ENCODE data around the gene NCOA7.

DNA sequence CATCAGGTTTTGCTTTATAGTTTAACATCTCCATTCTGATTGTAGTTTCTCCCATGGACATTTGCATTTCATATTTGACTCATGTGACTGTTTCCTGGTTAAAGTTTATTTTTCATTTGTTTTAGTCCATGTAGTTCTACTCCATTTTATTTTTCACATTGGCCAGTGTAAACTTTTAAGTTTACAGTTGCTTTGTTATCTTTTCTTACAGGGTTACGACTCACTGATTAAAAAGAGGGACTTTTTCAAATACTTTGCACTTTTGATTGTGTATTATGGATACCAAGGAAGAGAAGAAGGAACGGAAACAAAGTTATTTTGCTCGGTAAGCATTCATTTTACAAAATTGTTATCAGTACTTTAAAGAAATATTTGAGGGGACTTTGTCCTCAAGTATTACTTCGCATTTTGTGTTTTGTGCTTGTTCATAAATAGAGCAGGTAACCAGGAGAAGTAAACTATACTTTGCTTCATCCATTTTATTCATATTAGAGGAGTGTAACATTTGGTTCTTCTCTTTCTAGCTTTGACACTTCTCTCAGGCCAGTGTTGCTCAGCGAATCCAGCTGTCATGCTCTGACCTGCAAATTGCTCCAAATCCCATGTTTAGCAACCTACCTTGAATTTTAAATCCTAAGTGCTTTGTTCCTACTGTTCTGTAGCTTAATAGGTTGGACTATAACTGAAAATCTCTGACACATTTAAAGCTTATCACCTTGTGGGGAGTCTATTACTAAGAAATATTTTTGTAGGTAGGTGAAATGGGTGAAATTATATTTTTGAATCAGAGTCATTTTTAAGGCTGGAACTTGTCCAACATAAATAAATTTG, 24.5 kb downstream of the NCOA7 start:
- TF ChIP-seq, protein P1, sequence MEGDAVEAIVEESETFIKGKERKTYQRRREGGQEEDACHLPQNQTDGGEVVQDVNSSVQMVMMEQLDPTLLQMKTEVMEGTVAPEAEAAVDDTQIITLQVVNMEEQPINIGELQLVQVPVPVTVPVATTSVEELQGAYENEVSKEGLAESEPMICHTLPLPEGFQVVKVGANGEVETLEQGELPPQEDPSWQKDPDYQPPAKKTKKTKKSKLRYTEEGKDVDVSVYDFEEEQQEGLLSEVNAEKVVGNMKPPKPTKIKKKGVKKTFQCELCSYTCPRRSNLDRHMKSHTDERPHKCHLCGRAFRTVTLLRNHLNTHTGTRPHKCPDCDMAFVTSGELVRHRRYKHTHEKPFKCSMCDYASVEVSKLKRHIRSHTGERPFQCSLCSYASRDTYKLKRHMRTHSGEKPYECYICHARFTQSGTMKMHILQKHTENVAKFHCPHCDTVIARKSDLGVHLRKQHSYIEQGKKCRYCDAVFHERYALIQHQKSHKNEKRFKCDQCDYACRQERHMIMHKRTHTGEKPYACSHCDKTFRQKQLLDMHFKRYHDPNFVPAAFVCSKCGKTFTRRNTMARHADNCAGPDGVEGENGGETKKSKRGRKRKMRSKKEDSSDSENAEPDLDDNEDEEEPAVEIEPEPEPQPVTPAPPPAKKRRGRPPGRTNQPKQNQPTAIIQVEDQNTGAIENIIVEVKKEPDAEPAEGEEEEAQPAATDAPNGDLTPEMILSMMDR (IDR thresholded peaks at IDR 0.05) = no peak
- TF ChIP-seq POLR2A (IDR thresholded peaks at IDR 0.05) (no peak), EP300 (IDR thresholded peaks at IDR 0.05) (no peak)
